Jurkat, Clone E6-1 (cell line): ENCODE results near the gene CRHR2.
"Not testable (repeated sequence)": the region's sequence is repeated elsewhere in the genome, so short reads cannot be mapped to it uniquely, and the experiment has no call there.

Experiments
- DNase-seq: peaks from one replicate; pipeline ENCODE4 v3.0.0-alpha.2; 2011; ENCODE audit warnings: low read depth, low spot score
- H3K4me3 ChIP-seq: 2 replicates; pipeline ENCODE4 v1.5.1; 2011; ENCODE audit warnings: mild to moderate bottlenecking, low read length, control low read depth, moderate library complexity

Gene CRHR2

GRCh38 chr7:30642789-30643188 is 39.5 kb downstream of the CRHR2 start:
- no peak overlapping the region for H3K4me3 ChIP-seq
- DNase-seq, result no peak

DNA sequence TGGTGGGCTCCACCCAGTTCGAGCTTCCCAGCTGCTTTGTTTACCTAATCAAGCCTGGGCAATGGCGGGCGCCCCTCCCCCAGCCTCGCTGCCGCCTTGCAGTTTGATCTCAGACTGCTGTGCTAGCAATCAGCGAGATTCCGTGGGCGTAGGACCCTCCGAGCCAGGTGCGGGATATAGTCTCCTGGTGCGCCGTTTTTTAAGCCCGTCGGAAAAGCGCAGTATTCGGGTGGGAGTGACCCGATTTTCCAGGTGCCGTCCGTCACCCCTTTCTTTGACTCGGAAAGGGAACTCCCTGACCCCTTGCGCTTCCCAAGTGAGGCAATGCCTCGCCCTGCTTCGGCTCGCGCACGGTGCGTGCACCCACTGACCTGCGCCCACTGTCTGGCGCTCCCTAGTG is 39.9 kb downstream of the CRHR2 start:
- not testable (repeated sequence) for H3K4me3 ChIP-seq, DNase-seq

DNA sequence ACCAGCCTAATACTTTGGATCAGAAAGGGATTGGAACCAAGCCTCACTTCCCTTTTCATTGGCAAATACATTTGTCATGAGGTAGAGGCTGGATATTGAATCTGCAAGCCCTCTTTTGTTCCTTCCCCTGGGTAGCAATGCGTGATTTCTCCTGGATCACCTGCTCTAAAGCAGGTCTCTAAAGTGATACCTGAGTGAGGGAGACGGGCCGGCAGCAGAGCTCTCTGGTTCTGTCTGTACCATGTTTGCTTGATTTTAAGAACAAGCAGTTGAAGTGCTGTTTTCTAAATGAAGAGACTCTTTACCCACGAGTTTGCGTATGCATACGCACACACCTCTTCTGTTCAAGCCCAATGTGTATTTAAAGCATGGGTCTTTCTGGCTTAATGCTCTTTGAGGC is 46.5 kb downstream of the CRHR2 start:
- DNase-seq, result no peak

DNA sequence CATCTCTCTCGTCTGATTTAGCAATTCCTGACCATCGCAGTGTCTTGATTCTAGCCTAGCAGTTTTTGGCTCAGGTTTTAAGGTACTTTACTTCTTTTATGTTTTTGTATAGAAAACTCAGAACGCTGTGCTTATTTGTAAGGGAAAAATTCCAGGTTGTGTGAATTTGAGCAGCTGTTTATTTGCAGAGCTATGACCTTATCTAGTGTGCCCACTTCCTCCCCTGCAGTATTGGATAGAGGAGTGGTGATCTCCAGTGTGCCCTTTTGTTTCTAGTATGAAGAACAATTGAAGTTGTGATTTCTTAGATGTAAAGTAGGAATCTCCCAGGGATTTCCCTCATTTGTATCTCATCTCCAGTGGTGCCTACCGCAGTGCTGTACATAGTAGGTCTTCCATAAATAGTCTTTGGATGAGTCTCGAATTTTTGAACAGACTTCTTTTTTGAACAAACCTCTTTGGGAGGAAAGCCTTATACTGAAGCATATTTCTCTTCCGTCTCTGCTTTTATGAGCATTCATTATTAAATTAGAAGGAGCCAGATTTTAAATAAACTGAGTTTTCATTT is 47.5 kb downstream of the CRHR2 start:
- H3K4me3 ChIP-seq, result no peak overlapping the region
- DNase-seq, result no peak

More for the DNA sequence above, 46.5 kb downstream of the CRHR2 start:
- H3K4me3 ChIP-seq, result no peak overlapping the region

GRCh38 chr7:30634193-30634626 is 48.0 kb downstream of the CRHR2 start:
- no peak for DNase-seq
- no peak overlapping the region for H3K4me3 ChIP-seq

GRCh38 chr7:30633223-30633622 is 49.0 kb downstream of the CRHR2 start:
- no peak for DNase-seq
- no peak overlapping the region for H3K4me3 ChIP-seq

GRCh38 chr7:30630986-30631385 is 51.3 kb downstream of the CRHR2 start:
- DNase-seq, result no peak

GRCh38 chr7:30627026-30627425 is 55.2 kb downstream of the CRHR2 start:
- DNase-seq, result no peak
- no peak overlapping the region for H3K4me3 ChIP-seq

More at GRCh38 chr7:30630986-30631385, 51.3 kb downstream of the CRHR2 start:
- no peak overlapping the region for H3K4me3 ChIP-seq

GRCh38 chr7:30625283-30625682 is 57.0 kb downstream of the CRHR2 start:
- no peak for DNase-seq
- H3K4me3 ChIP-seq, result no peak overlapping the region

DNA sequence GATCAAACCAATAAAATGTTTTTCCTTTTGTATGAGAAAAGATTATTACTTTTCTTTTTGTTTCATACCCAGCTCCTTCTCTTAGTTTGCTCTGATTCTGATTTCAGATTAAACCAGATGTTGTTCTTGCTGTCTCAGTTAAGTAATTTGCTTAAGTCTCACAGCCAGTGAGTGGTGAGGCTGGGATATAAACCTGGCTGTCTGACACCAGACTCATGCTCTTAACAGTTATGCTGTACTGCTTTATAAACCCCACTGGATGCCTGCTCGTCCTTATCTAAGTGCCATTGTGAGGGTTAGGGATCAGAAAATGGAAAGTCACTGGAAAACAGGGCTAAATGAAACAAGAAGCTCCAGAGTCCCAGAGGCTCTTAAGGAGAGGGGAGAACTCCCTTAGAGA is 63.3 kb downstream of the CRHR2 start:
- DNase-seq, result no peak

GRCh38 chr7:30618080-30618676 is 64.1 kb downstream of the CRHR2 start:
- DNase-seq, result no peak
- no peak overlapping the region for H3K4me3 ChIP-seq

More for the DNA sequence above, 63.3 kb downstream of the CRHR2 start:
- H3K4me3 ChIP-seq, result no peak overlapping the region

DNA sequence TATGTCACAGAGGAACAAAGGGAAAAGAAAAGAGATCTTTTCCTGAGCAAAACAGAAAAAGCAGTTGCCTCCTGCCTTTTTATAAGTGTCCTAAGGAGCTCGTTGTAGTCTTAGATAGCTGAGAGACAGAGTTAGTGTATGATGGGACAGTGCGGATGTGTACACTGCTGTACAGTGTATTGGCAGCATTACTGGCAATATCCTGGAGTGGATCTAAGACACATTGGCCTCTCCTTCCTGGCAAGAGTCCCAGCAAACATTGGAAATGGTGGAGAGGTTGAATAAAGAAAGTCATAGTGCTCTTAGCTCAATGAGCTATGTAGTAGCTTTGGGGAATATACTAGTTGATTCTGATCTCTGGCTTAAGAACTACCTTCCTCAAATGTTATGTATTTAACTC is 64.9 kb downstream of the CRHR2 start:
- H3K4me3 ChIP-seq, result no peak overlapping the region
- DNase-seq, result no peak

- DNase-seq, result no peak
- no peak overlapping the region for H3K4me3 ChIP-seq
These were observed 65.9 kb downstream of the CRHR2 start for GRCh38 chr7:30616318-30616717.

DNA sequence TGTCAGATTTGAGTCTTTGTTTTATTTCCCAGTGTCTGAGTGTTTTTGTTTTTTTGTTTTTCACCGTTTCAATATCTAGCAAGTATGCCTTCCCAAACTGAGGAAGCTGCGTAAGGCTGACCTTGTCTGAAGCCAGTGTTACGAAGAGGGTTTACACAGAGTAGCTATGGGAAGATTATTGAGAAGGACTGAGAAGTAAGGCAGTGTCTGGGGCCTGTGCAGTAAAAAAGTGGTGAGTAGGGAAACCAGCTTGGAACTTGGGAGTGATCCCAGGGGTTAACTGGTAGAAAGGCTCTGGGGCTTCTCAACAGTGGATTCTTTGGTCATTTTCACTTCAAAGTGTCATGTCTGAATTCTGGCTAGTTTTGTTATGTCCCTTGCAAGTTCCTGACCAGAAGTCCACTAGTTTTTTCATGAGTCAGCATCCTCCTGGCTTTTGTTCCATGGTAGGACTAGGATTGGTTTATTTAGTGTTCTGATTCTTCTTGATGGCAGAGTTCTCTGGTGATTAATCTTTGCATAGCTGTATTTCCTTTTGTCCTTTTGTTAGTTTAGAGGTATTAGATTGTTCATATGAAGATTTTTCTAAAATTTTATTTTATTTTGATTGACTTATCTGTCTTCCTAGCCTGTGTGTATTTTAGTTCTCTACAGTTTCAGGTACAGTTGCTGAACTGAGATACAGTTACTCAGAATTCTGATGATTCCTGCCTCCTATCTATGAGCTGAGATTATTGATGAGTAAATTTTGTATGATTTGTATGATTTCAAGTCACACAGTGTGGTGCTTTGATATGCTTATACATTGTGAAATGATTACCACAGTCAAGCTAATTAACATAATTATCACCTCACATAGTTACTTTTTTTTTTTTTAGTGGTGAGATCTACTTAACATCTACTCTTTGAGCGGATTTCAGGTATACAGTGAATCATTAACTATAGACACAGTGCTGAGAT is 68.6 kb downstream of the CRHR2 start:
- DNase-seq, result no peak
- H3K4me3 ChIP-seq, result no peak overlapping the region

DNA sequence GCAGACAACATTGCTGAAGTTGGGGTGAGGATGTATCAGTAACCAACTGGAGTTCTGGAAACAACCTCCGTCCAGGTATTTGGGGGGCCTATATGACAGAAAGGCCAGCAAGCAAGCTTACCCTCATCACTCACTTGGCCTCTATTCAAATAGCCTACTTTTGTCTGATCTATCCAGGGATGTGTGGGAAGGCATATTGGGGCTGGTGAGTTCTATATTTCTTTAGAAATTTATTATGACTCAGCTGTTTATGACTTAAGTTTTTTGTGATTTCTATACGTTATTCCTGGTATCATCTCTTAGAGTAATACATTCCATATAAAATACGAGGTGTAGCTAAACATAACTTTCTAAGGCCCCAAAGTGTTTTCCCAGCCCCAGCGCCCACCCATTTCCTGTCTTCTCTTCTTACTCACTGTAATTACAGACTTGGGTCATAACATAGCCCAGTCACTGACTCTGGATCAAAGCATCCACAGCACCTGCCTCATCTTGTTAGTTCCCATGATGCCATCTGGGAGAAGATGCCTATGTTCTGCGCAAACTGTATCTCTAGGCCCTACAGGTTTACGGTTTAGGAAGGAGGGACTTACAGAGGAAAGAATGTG is 69.5 kb downstream of the CRHR2 start:
- H3K4me3 ChIP-seq, result no peak overlapping the region
- DNase-seq, result no peak

DNA sequence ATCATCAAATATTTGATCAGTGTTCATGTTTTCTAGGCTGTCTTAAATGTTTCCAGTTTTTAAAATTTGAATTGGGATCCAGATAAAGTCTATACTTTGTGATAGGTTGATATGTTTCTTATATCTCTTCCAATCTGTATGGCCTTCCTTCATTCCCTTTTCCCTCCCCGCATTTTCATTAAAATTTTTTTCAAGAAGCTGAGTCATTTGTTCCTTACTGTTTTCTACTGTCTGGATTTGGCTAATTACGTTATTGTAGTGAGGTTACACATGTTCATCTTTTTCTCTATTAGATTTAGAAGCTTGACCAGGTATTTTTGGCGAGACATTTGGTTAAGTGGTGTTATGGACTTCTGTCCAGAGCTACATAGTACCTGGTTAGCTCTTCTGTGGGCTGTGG is 76.4 kb downstream of the CRHR2 start:
- H3K4me3 ChIP-seq, result no peak overlapping the region
- DNase-seq, result no peak

DNA sequence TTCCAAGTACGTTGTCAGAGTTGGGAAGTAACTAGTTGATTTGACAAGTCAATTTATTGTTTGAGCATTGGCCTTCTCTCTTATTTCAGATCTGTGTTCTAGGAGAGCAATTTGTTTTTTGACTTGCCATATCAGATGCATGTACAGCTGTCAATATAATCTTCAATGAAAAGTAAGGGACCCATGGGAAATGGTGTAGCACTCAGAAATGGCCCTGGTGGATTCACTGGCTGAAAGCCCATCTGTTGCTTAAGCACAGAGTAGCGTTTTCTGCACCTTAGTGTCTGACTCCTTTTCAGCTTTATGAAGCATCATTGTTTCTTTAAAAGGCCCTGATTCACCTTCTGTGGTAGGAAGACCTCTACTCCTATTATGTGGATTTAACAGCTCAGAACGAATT is 77.4 kb downstream of the CRHR2 start:
- no peak for DNase-seq
- no peak overlapping the region for H3K4me3 ChIP-seq
